ENCODE data around the gene TMEM179. TPM values are rescaled to one million over a fixed set of nuclear protein-coding genes. Genes with fewer than 3 reads are reported as not detected.

Gene TMEM179
- total and polyA plus RNA-seq, 2 donors (not counting 3 experiments of a cell fraction or from before 2014, with no cell fraction given): 0.14 TPM; not detected in 1

DNA sequence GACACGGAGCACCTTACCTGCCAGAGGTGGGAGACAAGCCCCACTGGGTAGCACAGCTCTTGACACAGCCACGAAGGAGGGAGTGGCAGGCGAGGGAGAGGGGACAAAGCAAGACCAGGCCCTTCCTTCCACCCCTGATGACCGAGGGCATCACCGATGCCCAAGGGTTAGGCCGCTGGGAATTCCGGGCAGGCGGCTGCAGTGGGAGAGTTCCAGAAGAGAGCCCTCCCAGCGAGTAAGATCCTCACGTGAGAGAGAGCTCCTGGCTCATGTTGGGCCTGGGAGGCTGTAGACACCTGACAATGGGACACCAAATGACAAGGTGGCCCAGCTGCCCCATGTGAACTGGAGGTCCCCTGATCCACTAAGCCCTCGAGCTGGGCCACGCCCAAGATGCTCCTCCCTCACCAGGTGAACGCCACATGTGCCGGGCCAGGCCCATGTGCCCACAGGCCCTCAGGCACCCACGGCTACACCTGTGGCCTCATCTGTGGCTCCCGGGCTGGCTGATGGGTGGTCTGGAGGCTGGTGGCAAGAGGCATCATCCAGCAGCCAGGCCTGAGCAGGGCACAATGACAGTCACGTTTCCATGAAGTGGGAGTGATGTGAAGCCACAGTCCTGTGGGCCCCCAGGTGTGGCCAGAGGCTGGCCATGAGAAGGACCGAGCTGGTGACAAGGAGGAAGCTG is 57.1 kb downstream of the TMEM179 start:
- peaks cover 0 to 2% of the 10 kb centered on the region in 2 experiments for H3K27me3 ChIP-seq (ENCODE audit: control insufficient read depth in 2 of 2, insufficient read depth in 2 of 2, low read length in 2 of 2)
- DNase-seq (ENCODE audit: low read depth, low spot score): no peak
- no peak for TF ChIP-seq GATA2 (IDR thresholded peaks at IDR 0.05; ENCODE audit: insufficient read depth, insufficient read length, low read depth, low read length)
- no peak for TF ChIP-seq POLR2AphosphoS5 (IDR thresholded peaks at IDR 0.05; ENCODE audit: insufficient read depth, low read depth, low read length)
- TF ChIP-seq, protein P1, sequence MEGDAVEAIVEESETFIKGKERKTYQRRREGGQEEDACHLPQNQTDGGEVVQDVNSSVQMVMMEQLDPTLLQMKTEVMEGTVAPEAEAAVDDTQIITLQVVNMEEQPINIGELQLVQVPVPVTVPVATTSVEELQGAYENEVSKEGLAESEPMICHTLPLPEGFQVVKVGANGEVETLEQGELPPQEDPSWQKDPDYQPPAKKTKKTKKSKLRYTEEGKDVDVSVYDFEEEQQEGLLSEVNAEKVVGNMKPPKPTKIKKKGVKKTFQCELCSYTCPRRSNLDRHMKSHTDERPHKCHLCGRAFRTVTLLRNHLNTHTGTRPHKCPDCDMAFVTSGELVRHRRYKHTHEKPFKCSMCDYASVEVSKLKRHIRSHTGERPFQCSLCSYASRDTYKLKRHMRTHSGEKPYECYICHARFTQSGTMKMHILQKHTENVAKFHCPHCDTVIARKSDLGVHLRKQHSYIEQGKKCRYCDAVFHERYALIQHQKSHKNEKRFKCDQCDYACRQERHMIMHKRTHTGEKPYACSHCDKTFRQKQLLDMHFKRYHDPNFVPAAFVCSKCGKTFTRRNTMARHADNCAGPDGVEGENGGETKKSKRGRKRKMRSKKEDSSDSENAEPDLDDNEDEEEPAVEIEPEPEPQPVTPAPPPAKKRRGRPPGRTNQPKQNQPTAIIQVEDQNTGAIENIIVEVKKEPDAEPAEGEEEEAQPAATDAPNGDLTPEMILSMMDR (IDR thresholded peaks at IDR 0.05; ENCODE audit: extremely low read depth in 1 of 2, insufficient read depth in 1 of 2, low read depth in 1 of 2, low read length in 2 of 2): no peak
- no peak for TF ChIP-seq FOS (IDR thresholded peaks at IDR 0.05; ENCODE audit: borderline replicate concordance, insufficient read depth, low read length)
- no peak for TF ChIP-seq POLR2A (IDR thresholded peaks at IDR 0.05; ENCODE audit: low read depth, low read length)
- TF ChIP-seq, protein P2, sequence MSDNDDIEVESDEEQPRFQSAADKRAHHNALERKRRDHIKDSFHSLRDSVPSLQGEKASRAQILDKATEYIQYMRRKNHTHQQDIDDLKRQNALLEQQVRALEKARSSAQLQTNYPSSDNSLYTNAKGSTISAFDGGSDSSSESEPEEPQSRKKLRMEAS (IDR thresholded peaks at IDR 0.05; ENCODE audit: insufficient read depth, insufficient read length): no peak
- no peak for TF ChIP-seq EZH2 (IDR thresholded peaks at IDR 0.05; ENCODE audit: borderline replicate concordance, low read depth, low read length, severe bottlenecking)
- TF ChIP-seq MYC (IDR thresholded peaks at IDR 0.05; ENCODE audit: low read depth, low read length): no peak
- TF ChIP-seq JUN (IDR thresholded peaks at IDR 0.05; ENCODE audit: borderline replicate concordance, insufficient read depth, insufficient read length, low read depth): no peak
- H3K9me1 ChIP-seq (replicated peaks; ENCODE audit: control insufficient read depth, extremely low read depth, insufficient read depth, low read length): no peaks in the 10 kb centered on the region
- intact Hi-C loops (cut with micrococcal nuclease) (no loop called here), dilution Hi-C loops (cut with MboI; ENCODE audit: extremely low pct_ligation_motif_present, low sequenced_read_pairs) (no loop called here)
- H3K79me2 ChIP-seq (ENCODE audit: control insufficient read depth, insufficient read depth, low read length): no peaks in the 10 kb centered on the region
- ChIA-PET CTCF (interaction anchor here (1.9 kb wide), 1 partner anchor 17 kb away, joined by 9 read pairs; no protein-coding TSS in a partner anchor), POLR2A (no interaction called here)
- no peak overlapping the region for H3K9ac ChIP-seq (replicated peaks; ENCODE audit: extremely low read depth, insufficient read depth, low read length)
- no TSS peak for BruUV-seq (replicated peaks)
- no peak overlapping the region for H2AFZ ChIP-seq (ENCODE audit: low read depth, low read length)
- no peaks in the 10 kb centered on the region for H3K4me1 ChIP-seq (ENCODE audit: control insufficient read depth, extremely low read depth, insufficient read depth, low read length)
- no peaks in the 10 kb centered on the region for H4K20me1 ChIP-seq (replicated peaks; ENCODE audit: control insufficient read depth, extremely low read depth, insufficient read depth, low read length)
- no peaks in the 10 kb centered on the region for H3K36me3 ChIP-seq (ENCODE audit: control insufficient read depth in 2 of 2, extremely low read depth in 1 of 2, insufficient read depth in 2 of 2, low read length in 2 of 2)
- no peak for FAIRE-seq
- no peaks in the 10 kb centered on the region for H3K9me3 ChIP-seq (replicated peaks; ENCODE audit: control insufficient read depth, insufficient read depth, low read length)
- no peak overlapping the region for H3K4me2 ChIP-seq (ENCODE audit: insufficient read depth, low read length)
- H3K4me3 ChIP-seq (replicated peaks in 1 of 3; ENCODE audit: insufficient read depth in 1 of 3, low read depth in 1 of 3, low read length in 3 of 3): no peak overlapping the region
- H3K27ac ChIP-seq (ENCODE audit: insufficient read depth, low read depth, low read length): no peak overlapping the region

All from endothelial cell of umbilical vein (primary cell).